SK-N-SH treated with all-trans-retinoic acid at 6 μM for 48 hours (cell line): Measurements from ENCODE around the gene CRISPLD2.

ENCODE experiments used
- ARNTL ChIP-seq: fragments of 450-650 bp; formaldehyde crosslinking; IDR thresholded peaks from 2 replicates; pipeline ENCODE4 v1.5.0; 2020; ENCODE audit warnings: low read depth, mild to moderate bottlenecking, moderate library complexity, borderline replicate concordance
- CREB5 ChIP-seq: fragments of 250-450 bp; sonication (Bioruptor Pico); IDR thresholded peaks from 2 replicates; pipeline ENCODE4 v1.5.1; 2020; ENCODE audit warnings: low read depth, mild to moderate bottlenecking, moderate library complexity
- CSDC2 ChIP-seq: fragments of 250-450 bp; sonication (Bioruptor Pico); IDR thresholded peaks from 2 replicates; pipeline ENCODE4 v1.5.0; 2020; ENCODE audit warnings: mild to moderate bottlenecking, moderate library complexity
- CSRNP3 ChIP-seq: fragments of 250-450 bp; sonication (Bioruptor Pico); IDR thresholded peaks from 2 replicates; pipeline ENCODE4 v1.5.1; 2021; ENCODE audit warnings: mild to moderate bottlenecking, moderate library complexity
- OSR1 ChIP-seq: fragments of 250-450 bp; sonication (Bioruptor Pico); IDR thresholded peaks from 2 replicates; pipeline ENCODE4 v1.8.0; 2022; ENCODE audit warnings: moderate library complexity, mild to moderate bottlenecking, inconsistent platforms
- TCF4 ChIP-seq: fragments of 250-450 bp; sonication (Bioruptor Pico); IDR thresholded peaks from 2 replicates; pipeline ENCODE4 v1.8.0; 2021; ENCODE audit warnings: mild to moderate bottlenecking, moderate library complexity, borderline replicate concordance
- TOX ChIP-seq: fragments of 250-450 bp; sonication (Bioruptor Pico); IDR thresholded peaks from 2 replicates; pipeline ENCODE4 v1.8.0; 2021; ENCODE audit warnings: mild to moderate bottlenecking, moderate library complexity, borderline replicate concordance
- TSHZ2 ChIP-seq: fragments of 250-450 bp; sonication (Bioruptor Pico); IDR thresholded peaks from 2 replicates; pipeline ENCODE4 v1.5.0; 2020; ENCODE audit warnings: mild to moderate bottlenecking, moderate library complexity
- ZFP3 ChIP-seq: fragments of 250-450 bp; sonication (Bioruptor Pico); IDR thresholded peaks from 2 replicates; pipeline ENCODE4 v1.5.0; 2020; ENCODE audit warnings: mild to moderate bottlenecking, moderate library complexity
- ZFP30 ChIP-seq: fragments of 450-650 bp; formaldehyde crosslinking; IDR thresholded peaks from 2 replicates; pipeline ENCODE4 v1.5.0; 2022; ENCODE audit warnings: mild to moderate bottlenecking, moderate library complexity
- ZNF565 ChIP-seq: fragments of 450-650 bp; formaldehyde crosslinking; conservative IDR thresholded peaks from 2 replicates; pipeline ENCODE4 v1.5.0; 2020; ENCODE audit warnings: low read depth, mild to moderate bottlenecking, moderate library complexity
- ZNF70 ChIP-seq: fragments of 450-650 bp; formaldehyde crosslinking; IDR thresholded peaks from 2 replicates; pipeline ENCODE4 v1.5.0; 2020; ENCODE audit warnings: mild to moderate bottlenecking, moderate library complexity
- TF ChIP-seq, protein P1 (sequence below): fragments of 250-450 bp; sonication (Bioruptor Pico); IDR thresholded peaks from 2 replicates; pipeline ENCODE4 v1.8.0; 2020; ENCODE audit warnings: mild to moderate bottlenecking, moderate library complexity, borderline replicate concordance

GRCh38 chr16:84909476-84910085 is 89.8 kb downstream of the CRISPLD2 start:
- TF ChIP-seq TCF4 (CRISPR knock-in tag) (no peak), ZNF70 (CRISPR knock-in tag) (no peak), ZFP3 (CRISPR knock-in tag) (no peak), CSDC2 (CRISPR knock-in tag) (no peak), OSR1 (CRISPR knock-in tag) (no peak), CREB5 (CRISPR knock-in tag) (no peak), TSHZ2 (CRISPR knock-in tag) (no peak), TOX (CRISPR knock-in tag) (no peak), ZFP30 (CRISPR knock-in tag) (no peak), CSRNP3 (CRISPR knock-in tag) (no peak), ZNF565 (CRISPR knock-in tag) (no peak), ARNTL (CRISPR knock-in tag) (no peak)
- TF ChIP-seq, protein P1, sequence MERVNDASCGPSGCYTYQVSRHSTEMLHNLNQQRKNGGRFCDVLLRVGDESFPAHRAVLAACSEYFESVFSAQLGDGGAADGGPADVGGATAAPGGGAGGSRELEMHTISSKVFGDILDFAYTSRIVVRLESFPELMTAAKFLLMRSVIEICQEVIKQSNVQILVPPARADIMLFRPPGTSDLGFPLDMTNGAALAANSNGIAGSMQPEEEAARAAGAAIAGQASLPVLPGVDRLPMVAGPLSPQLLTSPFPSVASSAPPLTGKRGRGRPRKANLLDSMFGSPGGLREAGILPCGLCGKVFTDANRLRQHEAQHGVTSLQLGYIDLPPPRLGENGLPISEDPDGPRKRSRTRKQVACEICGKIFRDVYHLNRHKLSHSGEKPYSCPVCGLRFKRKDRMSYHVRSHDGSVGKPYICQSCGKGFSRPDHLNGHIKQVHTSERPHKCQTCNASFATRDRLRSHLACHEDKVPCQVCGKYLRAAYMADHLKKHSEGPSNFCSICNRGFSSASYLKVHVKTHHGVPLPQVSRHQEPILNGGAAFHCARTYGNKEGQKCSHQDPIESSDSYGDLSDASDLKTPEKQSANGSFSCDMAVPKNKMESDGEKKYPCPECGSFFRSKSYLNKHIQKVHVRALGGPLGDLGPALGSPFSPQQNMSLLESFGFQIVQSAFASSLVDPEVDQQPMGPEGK (CRISPR knock-in tag): no peak
